ENCODE measurements around the gene SYNJ1.

SYNJ1 gene

DNA sequence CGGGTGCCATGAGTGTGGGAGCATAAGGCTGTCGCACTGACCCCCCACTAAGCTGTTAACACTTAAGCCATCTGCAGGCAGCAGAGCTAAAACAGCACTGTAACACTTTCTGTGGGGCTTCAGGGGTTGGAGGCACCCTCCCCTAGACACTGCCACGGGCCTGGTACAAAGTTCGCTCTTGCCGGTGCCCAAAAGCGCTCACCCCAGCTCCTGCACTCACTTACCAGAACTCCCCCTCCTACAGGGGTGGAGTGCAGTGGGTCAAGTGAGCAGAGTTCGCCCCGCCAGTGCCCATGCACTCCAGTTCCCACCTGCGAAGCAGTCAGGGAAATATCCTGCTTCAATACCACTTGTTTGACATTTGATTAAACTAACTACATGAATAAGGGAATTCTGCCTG, 69.3 kb downstream of the SYNJ1 start:
- DNase-seq, result no peak
- Histone ChIP-seq H3K27me3 (replicated peaks) (no peaks in the 10 kb centered on the region), H3K4me3 (ENCODE audit: low read depth, low read length) (no peak overlapping the region), H3K36me3 (replicated peaks) (peaks cover 3% of the 10 kb centered on the region), H3K27ac (no peak overlapping the region)
- TF ChIP-seq, protein P1, sequence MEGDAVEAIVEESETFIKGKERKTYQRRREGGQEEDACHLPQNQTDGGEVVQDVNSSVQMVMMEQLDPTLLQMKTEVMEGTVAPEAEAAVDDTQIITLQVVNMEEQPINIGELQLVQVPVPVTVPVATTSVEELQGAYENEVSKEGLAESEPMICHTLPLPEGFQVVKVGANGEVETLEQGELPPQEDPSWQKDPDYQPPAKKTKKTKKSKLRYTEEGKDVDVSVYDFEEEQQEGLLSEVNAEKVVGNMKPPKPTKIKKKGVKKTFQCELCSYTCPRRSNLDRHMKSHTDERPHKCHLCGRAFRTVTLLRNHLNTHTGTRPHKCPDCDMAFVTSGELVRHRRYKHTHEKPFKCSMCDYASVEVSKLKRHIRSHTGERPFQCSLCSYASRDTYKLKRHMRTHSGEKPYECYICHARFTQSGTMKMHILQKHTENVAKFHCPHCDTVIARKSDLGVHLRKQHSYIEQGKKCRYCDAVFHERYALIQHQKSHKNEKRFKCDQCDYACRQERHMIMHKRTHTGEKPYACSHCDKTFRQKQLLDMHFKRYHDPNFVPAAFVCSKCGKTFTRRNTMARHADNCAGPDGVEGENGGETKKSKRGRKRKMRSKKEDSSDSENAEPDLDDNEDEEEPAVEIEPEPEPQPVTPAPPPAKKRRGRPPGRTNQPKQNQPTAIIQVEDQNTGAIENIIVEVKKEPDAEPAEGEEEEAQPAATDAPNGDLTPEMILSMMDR (IDR thresholded peaks at IDR 0.05; ENCODE audit: low read depth, low read length, missing control alignments), result no peak
- in situ Hi-C loops (cut with HindIII; ENCODE audit: low pct_ligation_motif_present, low sequenced_read_pairs), result no loop called here

DNA sequence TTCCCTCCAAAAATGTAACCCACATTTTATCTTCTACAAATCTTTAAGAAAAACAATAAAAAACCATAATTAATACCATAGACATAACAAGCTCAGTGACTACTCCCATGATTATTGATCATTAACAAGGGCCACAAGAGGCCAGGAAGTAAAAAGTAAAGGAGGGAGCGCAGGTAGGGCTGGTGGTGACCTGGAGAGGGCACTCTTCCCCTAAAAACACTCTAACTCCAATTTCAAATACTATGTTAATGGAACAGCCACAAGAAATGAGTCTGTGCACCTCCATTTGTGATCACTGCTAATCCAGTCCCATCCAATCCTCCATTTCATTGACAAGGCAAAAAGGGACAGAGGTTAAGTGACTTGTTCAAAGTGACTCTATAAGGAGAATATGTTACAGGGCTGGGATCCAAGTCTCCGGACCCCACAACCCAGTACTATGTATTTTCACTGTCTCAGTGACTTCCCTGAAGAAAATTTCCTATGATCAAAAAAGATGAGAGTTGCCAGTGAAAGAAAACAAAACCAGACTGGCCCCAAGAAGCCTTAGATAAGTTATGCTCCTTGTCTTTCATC, 74.4 kb downstream of the SYNJ1 start:
- Histone ChIP-seq H3K27me3 (replicated peaks) (no peaks in the 10 kb centered on the region), H3K4me3 (ENCODE audit: low read depth, low read length) (no peak overlapping the region), H3K27ac (no peak overlapping the region), H3K36me3 (replicated peaks) (peaks cover 7% of the 10 kb centered on the region)
- TF ChIP-seq, protein P1 (IDR thresholded peaks at IDR 0.05; ENCODE audit: low read depth, low read length, missing control alignments), result peak; percentile 72
- DNase-seq, result peak; percentile 2
- in situ Hi-C loops (cut with HindIII; ENCODE audit: low pct_ligation_motif_present, low sequenced_read_pairs), result no loop called here

DNA sequence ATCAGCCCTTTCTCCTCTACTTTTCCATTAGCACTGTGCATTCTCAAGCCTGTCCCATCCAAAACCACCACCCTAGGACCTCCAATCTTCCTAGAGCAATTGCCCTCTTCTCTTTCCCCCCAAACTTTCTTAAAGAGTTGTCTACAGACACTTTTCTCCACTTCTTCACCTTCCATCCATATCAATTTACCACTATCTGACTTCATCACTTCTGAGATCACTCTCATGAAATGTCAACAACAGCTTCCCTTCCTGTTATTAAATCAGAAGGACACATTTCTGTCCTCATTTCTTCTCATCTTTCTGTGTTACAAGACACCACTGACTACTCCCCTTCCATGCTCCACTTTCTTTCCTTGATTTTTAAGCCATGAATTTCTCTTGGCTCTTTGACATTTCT, 79.6 kb downstream of the SYNJ1 start:
- TF ChIP-seq, protein P1 (IDR thresholded peaks at IDR 0.05; ENCODE audit: low read depth, low read length, missing control alignments), result no peak
- Histone ChIP-seq H3K27me3 (replicated peaks) (no peaks in the 10 kb centered on the region), H3K36me3 (replicated peaks) (peaks cover 8% of the 10 kb centered on the region), H3K27ac (no peak overlapping the region), H3K4me3 (ENCODE audit: low read depth, low read length) (no peak overlapping the region)
- in situ Hi-C loops (cut with HindIII; ENCODE audit: low pct_ligation_motif_present, low sequenced_read_pairs), result no loop called here
- no peak for DNase-seq

DNA sequence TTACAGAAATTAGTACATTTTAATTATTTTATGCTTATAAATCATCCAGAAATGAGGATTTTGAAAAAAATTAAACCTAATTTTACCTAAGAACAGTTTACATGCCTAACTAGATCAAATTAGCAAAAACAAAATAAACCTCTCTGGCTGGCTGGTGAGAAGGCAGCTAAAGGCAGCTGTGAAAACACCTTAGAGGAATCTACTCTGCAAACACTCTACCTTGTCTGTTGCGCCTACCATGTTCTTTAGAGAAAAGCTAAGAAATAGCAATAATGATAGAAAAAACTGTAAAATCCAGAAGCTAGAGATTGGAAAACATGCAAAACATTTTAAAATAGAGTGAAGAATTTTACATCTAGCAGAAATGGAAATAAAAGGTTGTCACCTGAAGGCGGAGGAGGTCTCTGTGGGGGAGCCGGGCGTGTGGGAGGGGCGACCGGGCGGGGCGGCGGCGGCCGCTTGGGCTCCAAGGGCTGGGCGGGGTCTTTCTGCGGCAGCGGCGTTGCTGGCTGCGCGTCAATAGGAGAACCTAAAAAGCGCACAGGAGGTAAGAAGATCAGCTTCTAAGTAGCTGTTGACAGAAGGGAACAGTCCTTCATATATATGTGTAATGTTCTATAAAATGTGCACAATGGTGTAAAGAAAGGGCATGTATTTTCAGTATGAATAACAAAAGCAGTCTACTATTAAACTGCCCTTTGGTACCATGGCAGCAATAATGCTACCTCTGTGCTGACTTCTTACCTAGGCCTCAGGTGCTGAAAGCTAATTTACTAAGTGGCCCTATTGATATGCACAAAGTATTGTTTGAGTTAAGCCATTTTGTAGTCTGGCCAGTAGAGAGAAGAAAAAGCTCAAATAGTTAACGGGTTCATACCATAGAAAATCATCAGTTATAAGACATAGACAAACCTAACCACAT, 82.3 kb downstream of the SYNJ1 start:
- Histone ChIP-seq H3K27me3 (replicated peaks) (no peaks in the 10 kb centered on the region), H3K4me3 (ENCODE audit: low read depth, low read length) (no peak overlapping the region), H3K36me3 (replicated peaks) (peaks cover 13% of the 10 kb centered on the region), H3K27ac (no peak overlapping the region)
- in situ Hi-C loops (cut with HindIII; ENCODE audit: low pct_ligation_motif_present, low sequenced_read_pairs), result no loop called here
- TF ChIP-seq, protein P1 (IDR thresholded peaks at IDR 0.05; ENCODE audit: low read depth, low read length, missing control alignments), result no peak
- no peak for DNase-seq

DNA sequence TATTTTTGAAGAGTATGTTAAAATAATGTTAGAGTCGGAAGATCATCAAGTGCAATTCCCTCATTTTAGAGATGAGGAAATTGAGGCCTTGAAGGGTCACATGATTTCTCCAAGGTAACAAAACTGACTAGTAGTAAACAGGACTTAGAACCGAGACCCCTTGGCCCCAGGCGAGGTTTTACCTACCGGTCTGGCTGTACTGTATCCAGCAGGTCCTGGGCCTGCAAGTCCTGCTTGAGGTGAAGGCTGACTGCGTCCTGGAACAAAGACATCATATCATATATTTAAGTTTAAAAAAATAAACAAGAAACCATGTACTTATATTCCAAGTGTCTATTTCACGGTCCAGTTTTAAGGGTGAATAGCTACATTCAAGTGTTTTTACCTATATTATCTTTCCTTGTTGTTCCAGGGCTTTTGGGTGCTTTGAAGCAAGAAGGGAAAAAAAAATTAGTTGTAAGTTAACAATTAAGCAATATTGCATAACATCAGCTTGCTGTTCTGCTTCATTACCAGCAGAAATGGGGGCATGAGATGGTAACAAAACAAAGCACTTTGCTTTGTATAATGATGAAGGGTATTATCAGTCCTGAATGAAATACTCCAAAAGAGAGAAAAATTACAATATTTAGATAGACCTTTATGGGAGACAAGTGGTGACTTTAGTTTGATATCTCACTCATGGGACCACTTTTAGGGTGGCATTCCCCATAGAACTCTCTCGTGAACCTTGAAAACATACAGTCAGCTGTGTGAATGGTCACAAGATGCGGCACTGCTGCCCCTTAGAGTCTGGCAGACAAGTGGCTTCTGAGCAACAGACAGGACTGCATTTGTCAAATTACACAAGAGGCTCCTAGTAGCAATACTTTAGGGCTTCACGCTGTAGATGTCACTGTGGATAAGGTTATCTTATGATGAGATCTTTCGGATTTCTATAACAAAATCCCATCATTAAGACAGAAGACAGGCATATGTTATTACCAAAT, 85.8 kb downstream of the SYNJ1 start:
- DNase-seq, result no peak
- H3K27ac ChIP-seq, result no peak overlapping the region
- in situ Hi-C loops (cut with HindIII; ENCODE audit: low pct_ligation_motif_present, low sequenced_read_pairs), result no loop called here
- H3K4me3 ChIP-seq (ENCODE audit: low read depth, low read length), result no peak overlapping the region
- TF ChIP-seq, protein P1 (IDR thresholded peaks at IDR 0.05; ENCODE audit: low read depth, low read length, missing control alignments), result no peak
- peaks cover 13% of the 10 kb centered on the region for H3K36me3 ChIP-seq (replicated peaks)
- no peaks in the 10 kb centered on the region for H3K27me3 ChIP-seq (replicated peaks)

Data from brain microvascular endothelial cell (primary cell).